Left ventricle myocardium inferior (tissue), 1 donor: Measurements from ENCODE around the gene ADAT3. TPM values are rescaled to one million over a fixed set of nuclear protein-coding genes. Genes with fewer than 3 reads are reported as not detected.

ENCODE experiments used
- DNase-seq: peaks from one replicate; pipeline ENCODE4 v3.0.0-alpha.2; 2020
- H3K27ac ChIP-seq: fragments of 200-600 bp; replicated peaks from 2 replicates; pipeline ENCODE4 v1.8.0; 2021
- H3K27me3 ChIP-seq: fragments of 200-600 bp; 2 replicates; pipeline ENCODE4 v1.8.0; 2021; ENCODE audit warnings: low read depth
- H3K36me3 ChIP-seq: fragments of 200-600 bp; 2 replicates; pipeline ENCODE4 v1.8.0; 2021
- H3K4me1 ChIP-seq: fragments of 200-600 bp; 2 replicates; pipeline ENCODE4 v1.8.0; 2021
- H3K4me3 ChIP-seq: fragments of 200-600 bp; 2 replicates; pipeline ENCODE4 v1.8.0; 2021; ENCODE audit warnings: mild to moderate bottlenecking, moderate library complexity
- H3K9me3 ChIP-seq: fragments of 200-600 bp; replicated peaks from 2 replicates; pipeline ENCODE4 v1.8.0; 2021
- CTCF ChIP-seq: fragments of 200-600 bp; IDR thresholded peaks from 2 replicates; pipeline ENCODE4 v1.8.0; 2021; ENCODE audit warnings: antibody characterized with exemption, mild to moderate bottlenecking, borderline replicate concordance
- intact Hi-C: fragments of 100-400 bp; cut with micrococcal nuclease; formaldehyde crosslinking; loops from one replicate; pipeline ENCODE4 v1.11.0; 2022
- total RNA-seq: library from RNA; stranded (reverse); fragmentation: NEBNext Ultra II Directional; extraction: Animal tissue kit (Norgen Biotek cat#: 25700); gene quantifications from one replicate; pipeline ENCODE4 v1.2.1, GENCODE V29; 2021
- donor health status: DM: no; HTN: yes; CAD: no; lungs with severe emphysema.

Gene ADAT3
- total RNA-seq, 1 donor from 2014 or later, result 1.8 TPM

- H3K9me3 ChIP-seq, result no peaks in the 10 kb centered on the region
- DNase-seq, result no peak
- intact Hi-C loops, result no loop called here
- no peaks in the 10 kb centered on the region for H3K27me3 ChIP-seq
- H3K4me3 ChIP-seq, result no peak overlapping the region
- no peak overlapping the region for H3K27ac ChIP-seq
- no peak for TF ChIP-seq CTCF
- no peaks in the 10 kb centered on the region for H3K36me3 ChIP-seq
- peaks cover 55% of the 10 kb centered on the region for H3K4me1 ChIP-seq
These were observed 39.1 kb downstream of the ADAT3 start for GRCh38 chr19:1944088-1944915.

- Histone ChIP-seq H3K9me3 (no peaks in the 10 kb centered on the region), H3K4me3 (no peak overlapping the region), H3K27me3 (no peaks in the 10 kb centered on the region), H3K4me1 (peaks cover 48% of the 10 kb centered on the region), H3K36me3 (no peaks in the 10 kb centered on the region), H3K27ac (no peak overlapping the region)
- TF ChIP-seq CTCF, result no peak
- intact Hi-C loops, result no loop called here
- no peak for DNase-seq
These were observed 39.8 kb downstream of the ADAT3 start for GRCh38 chr19:1944916-1945561.

DNA sequence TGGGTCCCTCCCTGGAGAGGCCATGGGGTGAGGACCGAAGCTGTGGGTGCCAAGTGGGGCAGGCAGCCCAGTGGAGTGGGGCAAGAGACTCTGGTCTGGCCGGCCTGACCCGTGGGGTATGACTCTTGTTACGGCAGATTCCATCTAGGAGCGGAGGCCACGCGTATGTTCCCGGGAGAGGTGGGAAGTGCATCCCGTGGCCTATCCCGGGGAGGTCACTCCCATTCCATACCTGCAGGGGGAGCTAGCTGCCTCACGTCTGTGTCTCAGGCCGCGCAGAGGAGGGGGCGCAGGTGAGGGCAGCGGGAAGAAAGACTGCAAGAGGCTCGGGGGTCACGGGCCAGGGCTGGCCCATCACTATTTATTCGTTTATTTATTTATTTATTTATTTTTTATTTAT is 40.7 kb downstream of the ADAT3 start:
- no peaks in the 10 kb centered on the region for H3K36me3 ChIP-seq
- no peaks in the 10 kb centered on the region for H3K27me3 ChIP-seq
- no peak for DNase-seq
- intact Hi-C loops, result no loop called here
- TF ChIP-seq CTCF, result peak; percentile 64
- peaks cover 40% of the 10 kb centered on the region for H3K4me1 ChIP-seq
- H3K9me3 ChIP-seq, result no peaks in the 10 kb centered on the region
- H3K27ac ChIP-seq, result no peak overlapping the region
- no peak overlapping the region for H3K4me3 ChIP-seq

DNA sequence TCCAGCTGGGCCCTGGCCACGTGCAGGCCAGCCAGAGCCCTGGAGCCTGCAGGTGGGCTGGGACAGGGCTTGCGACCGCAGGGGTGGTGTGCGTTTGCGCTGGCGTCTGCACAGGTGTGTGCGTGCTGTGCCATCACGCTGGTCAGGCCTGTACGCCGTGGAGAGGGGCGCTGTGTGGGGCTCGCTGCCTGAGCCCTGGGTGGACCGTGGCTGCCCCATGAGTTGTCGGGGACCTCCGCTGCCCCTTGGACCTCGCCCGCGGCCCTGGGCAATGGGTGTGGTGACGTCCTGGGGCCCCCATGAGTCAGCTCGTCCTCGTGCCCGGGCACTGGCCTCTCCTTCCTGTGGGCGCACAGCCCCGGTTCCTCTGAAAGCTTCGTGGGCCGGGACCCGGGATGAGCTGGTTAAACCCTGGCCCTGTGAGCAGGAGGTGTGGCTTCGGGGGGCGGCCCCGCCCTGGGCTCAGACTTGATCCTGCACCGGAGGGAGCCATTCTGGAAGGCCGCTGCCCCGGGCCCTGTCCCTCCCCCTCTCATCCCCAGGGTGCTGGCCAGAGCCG is 42.5 kb downstream of the ADAT3 start:
- TF ChIP-seq CTCF, result no peak
- Histone ChIP-seq H3K36me3 (peaks cover 3% of the 10 kb centered on the region), H3K4me3 (no peak overlapping the region), H3K9me3 (no peaks in the 10 kb centered on the region), H3K4me1 (peaks cover 30% of the 10 kb centered on the region), H3K27me3 (no peaks in the 10 kb centered on the region), H3K27ac (no peak overlapping the region)
- intact Hi-C loops, result no loop called here
- DNase-seq, result no peak

- H3K36me3 ChIP-seq, result peaks cover 3% of the 10 kb centered on the region
- no peak for TF ChIP-seq CTCF
- H3K27ac ChIP-seq, result no peak overlapping the region
- H3K9me3 ChIP-seq, result no peaks in the 10 kb centered on the region
- no peak for DNase-seq
- intact Hi-C loops, result no loop called here
- peaks cover 13% of the 10 kb centered on the region for H3K4me1 ChIP-seq
- no peaks in the 10 kb centered on the region for H3K27me3 ChIP-seq
- H3K4me3 ChIP-seq, result no peak overlapping the region
These were observed 44.3 kb downstream of the ADAT3 start for GRCh38 chr19:1949304-1950101.
